Dermis blood vessel endothelial cell (primary cell): ENCODE measurements around the gene TRIM60. TPM values are rescaled to one million over a fixed set of nuclear protein-coding genes. Genes with fewer than 3 reads are reported as not detected.
"Not testable (repeated sequence)": the region's sequence is repeated elsewhere in the genome, so short reads cannot be mapped to it uniquely, and the experiment has no call there.

Source experiments
- DNase-seq: peaks from one replicate; pipeline ENCODE4 v3.0.0; 2010
- total RNA-seq: library from RNA; depleted of rRNA; stranded (reverse); fragments of >200 nt; gene quantifications from 2 replicates; pipeline ENCODE4 v1.2.3, GENCODE V29; 2014

TRIM60 gene
- total RNA-seq, 1 donor from 2014 or later = not detected

GRCh38 chr4:165055601-165056000, 23.8 kb downstream of the TRIM60 start:
- DNase-seq = no peak

GRCh38 chr4:165058666-165059065, 26.9 kb downstream of the TRIM60 start:
- no peak for DNase-seq

- DNase-seq = no peak
Observed at GRCh38 chr4:165059386-165059785, 27.6 kb downstream of the TRIM60 start.

GRCh38 chr4:165060938-165061337, 29.1 kb downstream of the TRIM60 start:
- DNase-seq = no peak

GRCh38 chr4:165070560-165070959, 38.8 kb downstream of the TRIM60 start:
- no peak for DNase-seq

GRCh38 chr4:165073346-165073745, 41.5 kb downstream of the TRIM60 start:
- DNase-seq = not testable (repeated sequence)

- no peak for DNase-seq
Observed at GRCh38 chr4:165077034-165077578, 45.3 kb downstream of the TRIM60 start.

GRCh38 chr4:165079476-165079875, 47.7 kb downstream of the TRIM60 start:
- DNase-seq = peak; percentile 79

GRCh38 chr4:165084787-165085186, 53.0 kb downstream of the TRIM60 start:
- not testable (repeated sequence) for DNase-seq

- no peak for DNase-seq
Observed at GRCh38 chr4:165085946-165086345, 54.1 kb downstream of the TRIM60 start.

GRCh38 chr4:165088366-165088765, 56.6 kb downstream of the TRIM60 start:
- no peak for DNase-seq

Other genes starting within 250 kb of the TRIM60 start
- gene APELA, start 154.8 kb upstream of the TRIM60 start, total RNA-seq = not detected in 2 replicates
- not detected in 2 replicates for gene TRIM61, start 54.3 kb upstream of the TRIM60 start, total RNA-seq
- not detected in 2 replicates for gene TRIM75, start 21.9 kb downstream of the TRIM60 start, total RNA-seq
- gene TMEM192, start 80.9 kb downstream of the TRIM60 start, total RNA-seq = 12.9 and 20.0 TPM in 2 replicates
- gene KLHL2, start 175.6 kb downstream of the TRIM60 start, total RNA-seq = 35.6 and 45.3 TPM in 2 replicates